ENCODE data around the gene ADK. TPM values are rescaled to one million over a fixed set of nuclear protein-coding genes. Genes with fewer than 3 reads are reported as not detected.
"Not testable (repeated sequence)": the region's sequence is repeated elsewhere in the genome, so short reads cannot be mapped to it uniquely, and the experiment has no call there.

Gene ADK
- total and polyA plus RNA-seq, 4 donors = 12.6 to 21.1 (median 16.1) TPM

DNA sequence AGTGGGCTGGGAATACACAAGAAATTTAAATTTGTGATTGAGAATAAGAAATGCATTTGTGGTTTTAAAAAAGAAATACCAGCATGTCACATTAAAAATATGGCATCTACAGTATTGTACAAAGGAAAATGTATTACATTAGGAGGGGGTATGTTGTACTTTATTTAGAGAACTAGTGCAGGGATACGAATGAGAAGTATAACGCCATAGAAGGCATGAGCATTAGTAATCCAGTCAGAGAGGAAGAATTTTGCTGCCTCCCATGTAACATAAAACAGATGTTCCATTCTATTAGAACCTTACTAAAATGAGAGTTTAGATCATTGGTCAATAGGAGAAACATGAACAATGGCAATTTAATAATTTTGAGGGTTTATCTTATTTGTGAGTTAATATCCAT is 182.2 kb downstream of the ADK start:
- no peaks in the 10 kb centered on the region for H3K27me3 ChIP-seq (ENCODE audit: control insufficient read depth in 1 of 2, insufficient read depth in 2 of 2, low read length in 1 of 2)
- no peaks in the 10 kb centered on the region for H3K36me3 ChIP-seq (ENCODE audit: control insufficient read depth in 1 of 2, insufficient read depth in 2 of 2, low read length in 1 of 2)
- WGBS, 2 donors = 55 to 58% methylated on average over 2 of the region's 2 CpGs
- ATAC-seq (ENCODE audit: low FRiP score) = no peak
- no peak overlapping the region for H3K4me3 ChIP-seq (ENCODE audit: low read length in 2 of 2)
- no peak overlapping the region for H3K27ac ChIP-seq (ENCODE audit: low read depth in 1 of 2, low read length in 2 of 2)
- DNase-seq = no peak
- no peaks in the 10 kb centered on the region for H3K4me1 ChIP-seq (ENCODE audit: control insufficient read depth in 1 of 2, insufficient read depth in 2 of 2, low read length in 2 of 2)
- intact Hi-C loops (cut with DNase I) = no loop called here
- peaks cover 1% of the 10 kb centered on the region for H3K9me3 ChIP-seq (ENCODE audit: control insufficient read depth, low read length)

DNA sequence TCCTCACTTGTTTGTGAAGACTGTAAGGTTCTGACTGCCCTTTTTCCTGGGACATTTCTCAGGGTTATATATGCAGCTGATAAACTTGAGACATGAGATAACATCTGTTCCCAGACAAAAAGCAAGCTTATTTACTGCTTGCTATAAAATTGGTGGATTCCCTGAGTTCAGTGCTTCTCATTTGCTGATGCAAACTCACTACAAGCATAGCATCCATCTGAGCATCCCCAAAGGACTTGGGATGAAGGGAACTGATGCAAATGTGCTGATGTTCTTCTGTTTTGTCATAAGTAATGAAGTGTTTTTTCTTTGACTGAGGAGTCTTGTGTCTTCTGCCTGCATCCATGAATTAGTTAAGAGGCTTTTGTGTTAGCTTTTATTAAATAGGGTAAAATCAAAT is 183.2 kb downstream of the ADK start:
- Histone ChIP-seq H3K27me3 (ENCODE audit: control insufficient read depth in 1 of 2, insufficient read depth in 2 of 2, low read length in 1 of 2) (no peaks in the 10 kb centered on the region), H3K9me3 (ENCODE audit: control insufficient read depth, low read length) (peaks cover 1% of the 10 kb centered on the region), H3K36me3 (ENCODE audit: control insufficient read depth in 1 of 2, insufficient read depth in 2 of 2, low read length in 1 of 2) (no peaks in the 10 kb centered on the region), H3K4me1 (ENCODE audit: control insufficient read depth in 1 of 2, insufficient read depth in 2 of 2, low read length in 2 of 2) (no peaks in the 10 kb centered on the region), H3K27ac (ENCODE audit: low read depth in 1 of 2, low read length in 2 of 2) (no peak overlapping the region), H3K4me3 (ENCODE audit: low read length in 2 of 2) (no peak overlapping the region)
- ATAC-seq (ENCODE audit: low FRiP score) (no peak), DNase-seq (no peak)
- intact Hi-C loops (cut with DNase I) = no loop called here

DNA sequence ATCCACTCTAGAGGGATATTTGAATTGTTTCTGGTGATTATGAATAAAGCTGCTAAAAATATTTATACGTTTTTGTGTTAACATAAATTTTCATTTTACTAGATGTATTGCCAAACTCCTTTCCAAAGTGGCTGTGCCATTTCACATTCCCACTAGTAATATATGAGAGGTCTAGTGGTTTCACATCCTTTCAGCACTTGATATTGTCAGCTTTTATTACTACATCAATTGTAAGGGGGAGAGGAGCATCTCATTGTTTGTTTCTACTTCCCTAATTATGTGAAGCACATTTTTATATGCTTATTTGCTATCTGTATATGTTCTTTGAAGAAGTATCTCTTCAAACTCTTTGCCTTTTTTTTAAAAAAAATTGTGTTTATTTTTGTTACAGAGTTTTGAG is 184.5 kb downstream of the ADK start:
- Histone ChIP-seq H3K27me3 (ENCODE audit: control insufficient read depth in 1 of 2, insufficient read depth in 2 of 2, low read length in 1 of 2) (no peaks in the 10 kb centered on the region), H3K4me1 (ENCODE audit: control insufficient read depth in 1 of 2, insufficient read depth in 2 of 2, low read length in 2 of 2) (no peaks in the 10 kb centered on the region), H3K9me3 (ENCODE audit: control insufficient read depth, low read length) (peaks cover 1% of the 10 kb centered on the region), H3K4me3 (ENCODE audit: low read length in 2 of 2) (no peak overlapping the region), H3K36me3 (ENCODE audit: control insufficient read depth in 1 of 2, insufficient read depth in 2 of 2, low read length in 1 of 2) (no peaks in the 10 kb centered on the region), H3K27ac (ENCODE audit: low read depth in 1 of 2, low read length in 2 of 2) (no peak overlapping the region)
- 56 to 77% methylated on average over 1 of the region's 1 CpG for WGBS, 2 donors
- ATAC-seq (ENCODE audit: low FRiP score) (no peak), DNase-seq (no peak)
- intact Hi-C loops (cut with DNase I) = no loop called here

DNA sequence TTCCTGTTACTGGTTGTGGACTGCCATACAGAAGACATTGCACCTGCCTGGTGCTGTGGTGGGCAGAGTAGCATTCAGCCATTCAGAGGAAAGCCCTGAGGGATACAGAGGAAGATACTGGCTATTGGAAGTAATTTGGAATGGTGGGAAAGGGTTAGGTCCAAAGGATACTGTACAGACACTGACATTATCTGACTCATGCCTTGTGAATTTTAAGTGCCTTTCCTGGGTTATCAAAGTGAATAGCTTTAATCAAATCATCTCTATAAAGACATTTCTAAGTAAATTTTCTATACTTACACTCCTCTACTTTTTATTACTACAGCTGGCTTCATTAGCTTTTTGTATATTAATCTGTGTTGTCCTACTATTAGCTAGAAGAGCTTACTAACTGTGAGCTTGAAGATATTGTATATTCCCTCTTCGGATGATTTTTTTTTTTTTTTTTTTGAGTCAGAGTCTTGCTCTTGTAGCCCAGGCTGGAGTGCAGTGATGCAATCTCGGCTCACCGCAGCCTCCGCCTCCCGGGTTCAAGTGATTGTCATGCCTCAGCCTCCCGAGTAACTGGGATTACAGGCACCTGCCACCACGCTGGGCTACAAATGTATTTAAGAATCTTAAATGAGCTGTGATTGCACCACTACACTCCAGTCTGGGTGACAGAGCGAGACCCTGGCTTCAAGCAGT is 186.5 kb downstream of the ADK start:
- peaks cover 1% of the 10 kb centered on the region for H3K9me3 ChIP-seq (ENCODE audit: control insufficient read depth, low read length)
- no peaks in the 10 kb centered on the region for H3K4me1 ChIP-seq (ENCODE audit: control insufficient read depth in 1 of 2, insufficient read depth in 2 of 2, low read length in 2 of 2)
- H3K27me3 ChIP-seq (ENCODE audit: control insufficient read depth in 1 of 2, insufficient read depth in 2 of 2, low read length in 1 of 2) = no peaks in the 10 kb centered on the region
- no peak overlapping the region for H3K4me3 ChIP-seq (ENCODE audit: low read length in 2 of 2)
- intact Hi-C loops (cut with DNase I) = no loop called here
- ATAC-seq (ENCODE audit: low FRiP score) = no peak
- no peak for DNase-seq
- no peaks in the 10 kb centered on the region for H3K36me3 ChIP-seq (ENCODE audit: control insufficient read depth in 1 of 2, insufficient read depth in 2 of 2, low read length in 1 of 2)
- no peak overlapping the region for H3K27ac ChIP-seq (ENCODE audit: low read depth in 1 of 2, low read length in 2 of 2)
- 92 to 95% methylated on average over 8 of the region's 8 CpGs for WGBS, 2 donors

DNA sequence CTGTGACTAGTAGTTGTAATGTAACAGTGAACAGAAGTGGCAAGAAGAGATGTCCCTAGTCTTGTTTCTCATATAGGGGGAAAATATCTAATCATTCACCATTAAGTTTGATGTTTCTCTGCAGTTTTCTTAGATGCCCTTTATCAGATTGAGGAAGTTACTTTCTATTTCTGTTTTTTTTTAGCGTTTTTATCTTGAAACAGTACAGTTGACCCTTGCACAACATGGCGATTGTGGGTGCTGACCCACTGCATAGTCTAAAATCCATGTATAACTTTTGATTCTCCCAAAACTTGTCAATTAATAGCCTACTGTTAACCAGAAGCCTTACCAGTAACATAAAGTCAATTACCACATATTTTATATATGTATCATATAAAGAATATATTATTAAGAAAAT is 192.0 kb downstream of the ADK start:
- no peaks in the 10 kb centered on the region for H3K4me1 ChIP-seq (ENCODE audit: control insufficient read depth in 1 of 2, insufficient read depth in 2 of 2, low read length in 2 of 2)
- H3K9me3 ChIP-seq (ENCODE audit: control insufficient read depth, low read length) = peaks cover 3% of the 10 kb centered on the region
- H3K4me3 ChIP-seq (ENCODE audit: low read length in 2 of 2) = no peak overlapping the region
- no peak overlapping the region for H3K27ac ChIP-seq (ENCODE audit: low read depth in 1 of 2, low read length in 2 of 2)
- H3K36me3 ChIP-seq (ENCODE audit: control insufficient read depth in 1 of 2, insufficient read depth in 2 of 2, low read length in 1 of 2) = peaks cover 0 to under 1% of the 10 kb centered on the region in 2 donors
- ATAC-seq (ENCODE audit: low FRiP score) (no peak), DNase-seq (no peak)
- intact Hi-C loops (cut with DNase I) = no loop called here
- no peaks in the 10 kb centered on the region for H3K27me3 ChIP-seq (ENCODE audit: control insufficient read depth in 1 of 2, insufficient read depth in 2 of 2, low read length in 1 of 2)
- 90 to 93% methylated on average over 2 of the region's 2 CpGs for WGBS, 2 donors

DNA sequence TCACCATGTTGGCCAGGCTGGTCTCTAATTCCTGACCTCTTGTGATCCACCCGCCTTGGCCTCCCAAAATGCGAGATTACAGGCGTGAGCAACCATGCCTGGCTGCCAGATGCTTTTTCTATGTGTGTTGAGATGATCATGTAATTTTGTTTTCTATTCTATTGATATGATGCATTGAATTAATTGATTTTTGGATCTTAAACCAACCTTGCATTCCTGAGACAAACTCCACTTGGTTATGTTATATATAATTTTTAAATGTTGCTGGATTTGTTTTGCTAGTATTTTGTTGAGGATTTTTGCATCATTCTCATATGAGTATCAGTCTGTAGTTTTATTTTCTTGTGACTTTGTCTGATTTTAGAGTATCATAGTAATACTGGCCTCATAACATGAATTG is 192.8 kb downstream of the ADK start:
- Histone ChIP-seq H3K4me1 (ENCODE audit: control insufficient read depth in 1 of 2, insufficient read depth in 2 of 2, low read length in 2 of 2) (no peaks in the 10 kb centered on the region), H3K4me3 (ENCODE audit: low read length in 2 of 2) (no peak overlapping the region), H3K36me3 (ENCODE audit: control insufficient read depth in 1 of 2, insufficient read depth in 2 of 2, low read length in 1 of 2) (peaks cover 0 to 2% of the 10 kb centered on the region in 2 donors), H3K27me3 (ENCODE audit: control insufficient read depth in 1 of 2, insufficient read depth in 2 of 2, low read length in 1 of 2) (no peaks in the 10 kb centered on the region), H3K9me3 (ENCODE audit: control insufficient read depth, low read length) (peaks cover 3% of the 10 kb centered on the region), H3K27ac (ENCODE audit: low read depth in 1 of 2, low read length in 2 of 2) (no peak overlapping the region)
- DNase-seq = no peak
- no peak for ATAC-seq (ENCODE audit: low FRiP score)
- intact Hi-C loops (cut with DNase I) = no loop called here
- WGBS, 2 donors = 96 to 99% methylated on average over 3 of the region's 3 CpGs

DNA sequence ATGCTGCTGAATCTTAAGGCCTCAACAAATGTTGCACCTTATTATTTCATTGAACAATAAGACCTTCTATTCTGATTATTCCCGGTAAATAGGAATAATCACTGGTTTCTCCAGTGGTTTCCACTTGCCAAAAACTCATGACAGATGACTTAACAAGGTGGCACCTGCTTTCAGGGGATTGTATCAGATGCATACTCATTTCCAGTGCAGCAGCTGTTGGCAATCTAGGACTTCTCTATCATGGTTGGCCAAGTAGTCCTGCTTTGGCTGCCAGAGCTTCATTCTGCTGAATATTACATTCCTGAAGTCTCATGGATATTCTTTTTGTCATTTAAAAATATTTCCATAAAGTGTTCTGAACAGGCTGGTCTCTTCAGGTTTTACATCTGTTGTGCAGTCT is 193.3 kb downstream of the ADK start:
- H3K36me3 ChIP-seq (ENCODE audit: control insufficient read depth in 1 of 2, insufficient read depth in 2 of 2, low read length in 1 of 2) = peaks cover 0 to 2% of the 10 kb centered on the region in 2 donors
- no peak overlapping the region for H3K27ac ChIP-seq (ENCODE audit: low read depth in 1 of 2, low read length in 2 of 2)
- 97 to 100% methylated on average over 1 of the region's 1 CpG for WGBS, 2 donors
- peaks cover 3% of the 10 kb centered on the region for H3K9me3 ChIP-seq (ENCODE audit: control insufficient read depth, low read length)
- no peak for ATAC-seq (ENCODE audit: low FRiP score)
- intact Hi-C loops (cut with DNase I) = no loop called here
- no peaks in the 10 kb centered on the region for H3K27me3 ChIP-seq (ENCODE audit: control insufficient read depth in 1 of 2, insufficient read depth in 2 of 2, low read length in 1 of 2)
- no peak overlapping the region for H3K4me3 ChIP-seq (ENCODE audit: low read length in 2 of 2)
- no peak for DNase-seq
- no peaks in the 10 kb centered on the region for H3K4me1 ChIP-seq (ENCODE audit: control insufficient read depth in 1 of 2, insufficient read depth in 2 of 2, low read length in 2 of 2)

DNA sequence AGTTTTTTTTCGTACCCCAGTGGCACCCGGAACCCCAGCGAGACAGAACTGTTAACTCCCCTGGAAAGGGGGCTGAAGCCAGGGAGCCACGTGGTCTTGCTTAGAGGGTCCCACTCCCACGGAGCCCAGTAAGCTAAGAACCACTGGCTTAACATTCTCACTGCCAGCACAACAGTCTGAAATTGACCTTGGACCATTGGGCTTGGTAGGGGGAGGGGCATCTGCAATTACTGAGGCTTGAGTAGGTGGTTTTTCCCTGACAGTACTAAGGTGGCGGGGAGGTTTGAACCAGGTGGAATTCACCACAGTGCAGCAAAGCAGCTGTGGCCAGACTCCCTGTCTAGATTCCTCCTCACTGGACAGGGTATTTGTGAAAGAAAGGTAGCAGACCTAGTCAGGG is 196.5 kb downstream of the ADK start:
- no peaks in the 10 kb centered on the region for H3K27me3 ChIP-seq (ENCODE audit: control insufficient read depth in 1 of 2, insufficient read depth in 2 of 2, low read length in 1 of 2)
- no peak overlapping the region for H3K27ac ChIP-seq (ENCODE audit: low read depth in 1 of 2, low read length in 2 of 2)
- peaks cover 0 to 2% of the 10 kb centered on the region in 2 donors for H3K36me3 ChIP-seq (ENCODE audit: control insufficient read depth in 1 of 2, insufficient read depth in 2 of 2, low read length in 1 of 2)
- WGBS, 2 donors = 92 to 96% methylated on average over 6 of the region's 6 CpGs
- no peak for DNase-seq
- no peak for ATAC-seq (ENCODE audit: low FRiP score)
- H3K4me3 ChIP-seq (ENCODE audit: low read length in 2 of 2) = no peak overlapping the region
- intact Hi-C loops (cut with DNase I) = no loop called here
- H3K4me1 ChIP-seq (ENCODE audit: control insufficient read depth in 1 of 2, insufficient read depth in 2 of 2, low read length in 2 of 2) = no peaks in the 10 kb centered on the region
- H3K9me3 ChIP-seq (ENCODE audit: control insufficient read depth, low read length) = peaks cover 3% of the 10 kb centered on the region

DNA sequence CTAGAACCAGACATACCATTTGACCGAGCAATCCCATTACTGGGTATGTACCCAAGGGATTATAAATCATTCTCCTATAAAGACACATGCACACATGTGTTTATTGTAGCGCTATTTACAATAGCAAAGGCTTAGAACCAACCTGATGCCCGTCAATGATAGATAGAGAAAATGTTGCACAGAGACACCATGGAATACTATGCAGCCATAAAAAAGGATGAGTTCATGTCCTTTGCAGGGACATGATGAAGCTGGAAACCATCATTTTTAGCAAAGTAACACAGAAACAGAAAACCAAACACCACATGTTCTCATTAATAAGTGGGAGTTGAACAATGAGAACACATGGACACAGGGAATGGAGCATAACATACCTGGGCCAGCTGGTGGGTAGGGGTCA is 202.0 kb downstream of the ADK start:
- H3K9me3 ChIP-seq (ENCODE audit: control insufficient read depth, low read length); H3K27ac ChIP-seq (ENCODE audit: low read depth in 1 of 2, low read length in 2 of 2); ATAC-seq (ENCODE audit: low FRiP score); H3K27me3 ChIP-seq (ENCODE audit: control insufficient read depth in 1 of 2, insufficient read depth in 2 of 2, low read length in 1 of 2); H3K36me3 ChIP-seq (ENCODE audit: control insufficient read depth in 1 of 2, insufficient read depth in 2 of 2, low read length in 1 of 2); H3K4me1 ChIP-seq (ENCODE audit: control insufficient read depth in 1 of 2, insufficient read depth in 2 of 2, low read length in 2 of 2); DNase-seq; H3K4me3 ChIP-seq (ENCODE audit: low read length in 2 of 2); intact Hi-C loops (cut with DNase I): not testable (repeated sequence)
- WGBS, 2 donors = 90 to 97% methylated on average over 3 of the region's 3 CpGs

All from aorta (tissue), 5 donors.